ENCODE results near the gene PTBP3. TPM values are rescaled to one million over a fixed set of nuclear protein-coding genes. Genes with fewer than 3 reads are reported as not detected.

PTBP3 gene
- total and polyA plus RNA-seq, 2 of the 13 experiments (the other 11 are each of a cell fraction or from before 2014, with no cell fraction given), result 52.8 to 61.1 TPM

DNA sequence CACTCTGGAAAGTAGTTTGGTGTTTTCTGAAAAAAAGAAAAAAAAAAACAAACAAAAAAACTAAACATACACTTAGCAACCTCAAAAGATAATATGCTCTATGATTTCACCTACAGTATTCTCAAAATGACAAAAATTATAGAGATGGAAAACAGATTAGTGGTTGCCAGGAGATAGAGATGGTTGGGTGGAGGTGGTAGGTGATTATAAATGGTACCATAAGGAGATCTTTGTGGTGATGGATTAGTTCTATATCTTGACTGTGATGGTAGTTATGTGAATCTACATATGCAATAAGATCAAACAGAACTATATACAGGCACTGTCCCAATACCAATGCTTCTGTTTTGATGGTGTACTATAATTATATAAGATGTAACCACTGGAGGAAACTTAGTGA lies 32.0 kb downstream of the PTBP3 start:
- ChIA-PET CTCF (ENCODE audit: low intra/inter-chr PET ratio, low total read pairs) (no interaction called here), POLR2A (no interaction called here)
- intact Hi-C loops (cut with micrococcal nuclease; ENCODE audit: unreplicated experiment), result no loop called here
- H3K79me2 ChIP-seq (ENCODE audit: insufficient read depth, low read length), result peaks cover 91% of the 10 kb centered on the region
- H3K27ac ChIP-seq (ENCODE audit: extremely low read length, insufficient read depth, low read length), result no peak overlapping the region
- peaks cover 9% of the 10 kb centered on the region; the same call in 1 of the 2 replicates for H4K20me1 ChIP-seq (ENCODE audit: insufficient read depth, low read length)
- no peak overlapping the region for H3K9ac ChIP-seq (ENCODE audit: insufficient read depth, low read depth, low read length)
- in situ Hi-C loops (cut with HindIII; ENCODE audit: extremely low pct_ligation_motif_present, low pct_unique_long_range_greater_than_20kb), result no loop called here
- no peak for DNase-seq (ENCODE audit: low spot score)
- BruUV-seq (replicated peaks), result no TSS peak
- peaks cover 22% of the 10 kb centered on the region for H3K4me1 ChIP-seq (ENCODE audit: insufficient read depth, low read length)
- H3K4me3 ChIP-seq (replicated peaks in 1 of 3; ENCODE audit: insufficient read depth in 1 of 3, low read depth in 2 of 3, low read length in 3 of 3), result no peak overlapping the region
- H3K4me2 ChIP-seq (ENCODE audit: low read depth, low read length), result no peak overlapping the region
- no peak for ATAC-seq
- no peak overlapping the region for H2AFZ ChIP-seq (ENCODE audit: low read length)
- H3K36me3 ChIP-seq (replicated peaks in 1 of 2; ENCODE audit: control insufficient read depth in 1 of 2, insufficient read depth in 2 of 2, low read length in 2 of 2), result 0 out of 5 replicates have a peak, but pooled peaks cover 0 to 4% of the 10 kb centered on the region in 2 experiments
- FAIRE-seq, result no peak
- no peaks in the 10 kb centered on the region for H3K27me3 ChIP-seq (ENCODE audit: control insufficient read depth in 1 of 2, insufficient read depth in 2 of 2, low read length in 2 of 2)
- no peaks in the 10 kb centered on the region for H3K9me3 ChIP-seq (ENCODE audit: low read length)
- TF ChIP-seq ZNF83 (CRISPR knock-in tag; IDR thresholded peaks at IDR 0.05; ENCODE audit: borderline replicate concordance) (no peak), PHF20 (CRISPR knock-in tag; IDR thresholded peaks at IDR 0.05) (no peak), PTBP1 (IDR thresholded peaks at IDR 0.05; ENCODE audit: low read depth, low read length, poor library complexity, severe bottlenecking) (no peak), ZNF30 (CRISPR knock-in tag; IDR thresholded peaks at IDR 0.05) (no peak), ZMYM2 (CRISPR knock-in tag; IDR thresholded peaks at IDR 0.05) (no peak), HOXA5 (CRISPR knock-in tag; IDR thresholded peaks at IDR 0.05) (no peak), ZNF547 (CRISPR knock-in tag; IDR thresholded peaks at IDR 0.05) (no peak), HOXA7 (CRISPR knock-in tag; IDR thresholded peaks at IDR 0.05) (no peak), KLF12 (CRISPR knock-in tag; IDR thresholded peaks at IDR 0.05; ENCODE audit: borderline replicate concordance) (no peak)
- TF ChIP-seq, protein P1, sequence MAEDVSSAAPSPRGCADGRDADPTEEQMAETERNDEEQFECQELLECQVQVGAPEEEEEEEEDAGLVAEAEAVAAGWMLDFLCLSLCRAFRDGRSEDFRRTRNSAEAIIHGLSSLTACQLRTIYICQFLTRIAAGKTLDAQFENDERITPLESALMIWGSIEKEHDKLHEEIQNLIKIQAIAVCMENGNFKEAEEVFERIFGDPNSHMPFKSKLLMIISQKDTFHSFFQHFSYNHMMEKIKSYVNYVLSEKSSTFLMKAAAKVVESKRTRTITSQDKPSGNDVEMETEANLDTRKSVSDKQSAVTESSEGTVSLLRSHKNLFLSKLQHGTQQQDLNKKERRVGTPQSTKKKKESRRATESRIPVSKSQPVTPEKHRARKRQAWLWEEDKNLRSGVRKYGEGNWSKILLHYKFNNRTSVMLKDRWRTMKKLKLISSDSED (CRISPR knock-in tag; IDR thresholded peaks at IDR 0.05), result no peak
- TF ChIP-seq, protein P2, sequence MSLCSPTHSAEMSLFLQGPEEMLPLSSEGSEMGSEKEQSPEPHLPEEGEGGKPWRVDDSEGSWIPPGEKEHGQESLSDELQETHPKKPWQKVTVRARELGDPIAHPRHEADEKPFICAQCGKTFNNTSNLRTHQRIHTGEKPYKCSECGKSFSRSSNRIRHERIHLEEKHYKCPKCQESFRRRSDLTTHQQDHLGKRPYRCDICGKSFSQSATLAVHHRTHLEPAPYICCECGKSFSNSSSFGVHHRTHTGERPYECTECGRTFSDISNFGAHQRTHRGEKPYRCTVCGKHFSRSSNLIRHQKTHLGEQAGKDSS (CRISPR knock-in tag; IDR thresholded peaks at IDR 0.05; ENCODE audit: borderline replicate concordance, low read depth), result no peak
- TF ChIP-seq, protein P3, sequence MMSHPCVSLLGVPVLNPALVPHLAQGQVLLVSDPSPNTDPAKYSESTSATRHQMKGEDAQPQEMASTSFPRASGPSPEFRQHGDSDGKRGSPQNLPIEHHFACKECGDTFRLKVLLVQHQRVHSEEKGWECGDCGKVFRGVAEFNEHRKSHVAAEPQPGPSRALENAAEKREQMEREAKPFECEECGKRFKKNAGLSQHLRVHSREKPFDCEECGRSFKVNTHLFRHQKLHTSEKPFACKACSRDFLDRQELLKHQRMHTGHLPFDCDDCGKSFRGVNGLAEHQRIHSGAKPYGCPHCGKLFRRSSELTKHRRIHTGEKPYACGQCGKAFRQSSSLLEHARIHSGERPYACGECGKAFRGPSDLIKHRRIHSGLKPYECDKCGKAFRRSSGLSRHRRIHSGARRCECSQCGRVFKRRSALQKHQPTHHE (CRISPR knock-in tag; IDR thresholded peaks at IDR 0.05; ENCODE audit: borderline replicate concordance), result no peak
- TF ChIP-seq, protein P4, sequence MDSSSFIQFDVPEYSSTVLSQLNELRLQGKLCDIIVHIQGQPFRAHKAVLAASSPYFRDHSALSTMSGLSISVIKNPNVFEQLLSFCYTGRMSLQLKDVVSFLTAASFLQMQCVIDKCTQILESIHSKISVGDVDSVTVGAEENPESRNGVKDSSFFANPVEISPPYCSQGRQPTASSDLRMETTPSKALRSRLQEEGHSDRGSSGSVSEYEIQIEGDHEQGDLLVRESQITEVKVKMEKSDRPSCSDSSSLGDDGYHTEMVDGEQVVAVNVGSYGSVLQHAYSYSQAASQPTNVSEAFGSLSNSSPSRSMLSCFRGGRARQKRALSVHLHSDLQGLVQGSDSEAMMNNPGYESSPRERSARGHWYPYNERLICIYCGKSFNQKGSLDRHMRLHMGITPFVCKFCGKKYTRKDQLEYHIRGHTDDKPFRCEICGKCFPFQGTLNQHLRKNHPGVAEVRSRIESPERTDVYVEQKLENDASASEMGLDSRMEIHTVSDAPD (CRISPR knock-in tag; IDR thresholded peaks at IDR 0.05), result no peak
- TF ChIP-seq, protein P5, sequence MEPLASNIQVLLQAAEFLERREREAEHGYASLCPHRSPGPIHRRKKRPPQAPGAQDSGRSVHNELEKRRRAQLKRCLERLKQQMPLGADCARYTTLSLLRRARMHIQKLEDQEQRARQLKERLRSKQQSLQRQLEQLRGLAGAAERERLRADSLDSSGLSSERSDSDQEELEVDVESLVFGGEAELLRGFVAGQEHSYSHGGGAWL (CRISPR knock-in tag; IDR thresholded peaks at IDR 0.05), result no peak
- TF ChIP-seq, protein P6, sequence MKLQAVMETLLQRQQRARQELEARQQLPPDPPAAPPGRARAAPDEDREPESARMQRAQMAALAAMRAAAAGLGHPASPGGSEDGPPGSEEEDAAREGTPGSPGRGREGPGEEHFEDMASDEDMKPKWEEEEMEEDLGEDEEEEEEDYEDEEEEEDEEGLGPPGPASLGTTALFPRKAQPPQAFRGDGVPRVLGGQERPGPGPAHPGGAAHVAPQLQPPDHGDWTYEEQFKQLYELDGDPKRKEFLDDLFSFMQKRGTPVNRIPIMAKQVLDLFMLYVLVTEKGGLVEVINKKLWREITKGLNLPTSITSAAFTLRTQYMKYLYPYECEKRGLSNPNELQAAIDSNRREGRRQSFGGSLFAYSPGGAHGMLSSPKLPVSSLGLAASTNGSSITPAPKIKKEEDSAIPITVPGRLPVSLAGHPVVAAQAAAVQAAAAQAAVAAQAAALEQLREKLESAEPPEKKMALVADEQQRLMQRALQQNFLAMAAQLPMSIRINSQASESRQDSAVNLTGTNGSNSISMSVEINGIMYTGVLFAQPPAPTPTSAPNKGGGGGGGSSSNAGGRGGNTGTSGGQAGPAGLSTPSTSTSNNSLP (IDR thresholded peaks at IDR 0.05; ENCODE audit: low read depth, low read length), result no peak
